Psoas muscle (tissue), 8 donors: ENCODE measurements around the gene LGALS16. TPM values are rescaled to one million over a fixed set of nuclear protein-coding genes. Genes with fewer than 3 reads are reported as not detected.

Experiments used
- ATAC-seq, 4 donors: fragments of 200-7000 bp; cut with Tn5 transposase; one replicate each; pipeline ENCODE4 v1.9.1; 2020; ENCODE audit warnings: moderate library complexity in 3 of 4, mild to moderate bottlenecking in 2 of 4
- DNase-seq, 2 donors: peaks; one replicate each; pipeline ENCODE4 v3.0.0-alpha.2; 2020
- H3K27ac ChIP-seq: fragments of 200-600 bp; one replicate; pipeline ENCODE4 v1.8.0; 2022
- H3K27me3 ChIP-seq, 3 donors: fragments of 200-600 bp in 1 of 3; one replicate each; pipeline versions ENCODE4 v1.6.1 to v1.8.0; 2013 to 2022; ENCODE audit warnings: low read length in 2 of 3, mild to moderate bottlenecking in 2 of 3, moderate library complexity in 1 of 3; ENCODE audit not compliant: insufficient read depth in 3 of 3
- H3K36me3 ChIP-seq, 2 donors: fragments of 200-600 bp in 1 of 2; one replicate each; pipeline versions ENCODE4 v1.6.1 to v1.8.0; 2013 to 2022; ENCODE audit warnings: low read depth in 1 of 2, mild to moderate bottlenecking in 1 of 2, moderate library complexity in 1 of 2; ENCODE audit not compliant: insufficient read depth in 1 of 2
- H3K4me1 ChIP-seq: fragments of 200-600 bp; one replicate; pipeline ENCODE4 v1.8.0; 2022
- H3K4me3 ChIP-seq: fragments of 200-600 bp; one replicate; pipeline ENCODE4 v1.8.0; 2022; ENCODE audit warnings: mild to moderate bottlenecking
- H3K9me3 ChIP-seq: fragments of 200-600 bp; one replicate; pipeline ENCODE4 v1.8.0; 2022
- CTCF ChIP-seq: fragments of 200-600 bp; IDR thresholded peaks from one replicate; pipeline ENCODE4 v1.8.0; 2022; ENCODE audit warnings: antibody characterized with exemption
- WGBS, 3 donors: extraction: QIAGEN DNeasy Blood & Tissue Kit; methylation state at CpG; one replicate each; pipeline versions ENCODE4 v1.1.6 to v1.1.7; 2013; 5-methylcytosine and 5-hydroxymethylcytosine counted together
- intact Hi-C, 2 donors: fragments of 100-400 bp; cut with DNase I; formaldehyde crosslinking; loops; one replicate each; pipeline versions ENCODE4 v1.11.0 to v1.14.2; 2022
- long read RNA-seq, 2 donors: library from polyadenylated mRNA; unstranded; transcript quantifications; one replicate each; pipeline ENCODE4 v2.0.0, GENCODE V29; 2021
- polyA plus RNA-seq, 3 donors: library from polyadenylated mRNA; stranded (reverse); fragments of 200-250 nt; gene quantifications; one replicate each; pipeline ENCODE4 v1.2.3, GENCODE V29; 2013
- total RNA-seq, 4 donors: library from RNA; stranded (reverse); fragmentation: NEBNext Ultra II Directional in 2 of 4; extraction: Animal tissue kit (Norgen Biotek cat#: 25700) in 2 of 4; gene quantifications; one replicate each; pipeline versions ENCODE4 v1.2.1 to v1.2.4, GENCODE V29; 2021 to 2023
- donor health status: healthy with polysubstance abuse.
- donor health status: DM: no; HTN: no; CAD: no; lungs with moderate emphysema.
- donor health status: Bipolar disorder and iron deficiency.
- donor health status: healthy.
- donor health status: DM: yes; HTN: yes; CAD: no.
- donor health status: DM: no; HTN: no; CAD: no.
- donor health status: DM: no; HTN: no; CAD: no.
- donor health status: DM: yes; HTN: yes; CAD: no.

Gene LGALS16
- total RNA-seq, result not detected
- not detected for polyA plus RNA-seq
- long read RNA-seq, donor 1, result 0 reads
- long read RNA-seq, donor 2, result 0 reads

- Histone ChIP-seq H3K27me3 (no peaks in the 10 kb centered on the region), H3K4me3 (no peak within 1 kb of the TSS), H3K9me3 (no peaks in the 10 kb centered on the region), H3K27ac (no peak within 1 kb of the TSS), H3K36me3 (no peaks in the 10 kb centered on the region), H3K4me1 (no peaks in the 10 kb centered on the region)
- intact Hi-C loops, result no loop called here
- ATAC-seq (no peak), DNase-seq (no peak)
- TF ChIP-seq CTCF, result no peak
- 41 to 52% (median 47%) methylated on average over 3 of the region's 3 CpGs for WGBS, 3 donors
These were observed at the start of gene LGALS16 for GRCh38 chr19:39655613-39656012. Gene LGALS16, plus strand, starts transcription at chr19:39655913. Its CDS starts 49 bp downstream, at chr19:39655962.

GRCh38 chr19:39607021-39607420 lies 48.7 kb upstream of the LGALS16 start:
- no peak overlapping the region for H3K27ac ChIP-seq
- DNase-seq (no peak), ATAC-seq (no peak)
- peaks cover 0 to 3% (median 0%) of the 10 kb centered on the region in 3 donors for H3K27me3 ChIP-seq
- intact Hi-C loops, result no loop called here
- 84 to 88% (median 86%) methylated on average over 9 of the region's 9 CpGs for WGBS, 3 donors
- no peaks in the 10 kb centered on the region for H3K9me3 ChIP-seq
- no peak overlapping the region for H3K4me3 ChIP-seq
- H3K4me1 ChIP-seq, result no peaks in the 10 kb centered on the region
- H3K36me3 ChIP-seq, result no peaks in the 10 kb centered on the region
- no peak for TF ChIP-seq CTCF

- no peak overlapping the region for H3K4me3 ChIP-seq
- TF ChIP-seq CTCF, result no peak
- ATAC-seq, result no peak
- H3K36me3 ChIP-seq, result no peaks in the 10 kb centered on the region
- WGBS, 3 donors, result 62 to 67% (median 65%) methylated on average over 6 of the region's 6 CpGs
- no peaks in the 10 kb centered on the region for H3K4me1 ChIP-seq
- H3K27me3 ChIP-seq, result peaks cover 0 to 3% (median 0%) of the 10 kb centered on the region in 3 donors
- H3K9me3 ChIP-seq, result no peaks in the 10 kb centered on the region
- intact Hi-C loops, result no loop called here
- no peak overlapping the region for H3K27ac ChIP-seq
- no peak for DNase-seq
These were observed 48.2 kb upstream of the LGALS16 start for GRCh38 chr19:39607561-39607960.

- intact Hi-C loops, result no loop called here
- no peak for TF ChIP-seq CTCF
- H3K36me3 ChIP-seq, result no peaks in the 10 kb centered on the region
- ATAC-seq, result no peak
- H3K27me3 ChIP-seq, result no peaks in the 10 kb centered on the region
- 49 to 60% (median 56%) methylated on average over 2 of the region's 2 CpGs for WGBS, 3 donors
- no peak for DNase-seq
- no peak overlapping the region for H3K4me3 ChIP-seq
- H3K4me1 ChIP-seq, result no peaks in the 10 kb centered on the region
- no peak overlapping the region for H3K27ac ChIP-seq
- no peaks in the 10 kb centered on the region for H3K9me3 ChIP-seq
These were observed 42.1 kb upstream of the LGALS16 start for GRCh38 chr19:39613597-39613996.

- Histone ChIP-seq H3K36me3 (no peaks in the 10 kb centered on the region), H3K9me3 (no peaks in the 10 kb centered on the region), H3K27me3 (no peaks in the 10 kb centered on the region), H3K4me1 (no peaks in the 10 kb centered on the region), H3K27ac (no peak overlapping the region), H3K4me3 (no peak overlapping the region)
- 29 to 59% (median 40%) methylated on average over 1 of the region's 1 CpG for WGBS, 3 donors
- no peak for TF ChIP-seq CTCF
- ATAC-seq (no peak), DNase-seq (no peak)
- intact Hi-C loops, result no loop called here
These were observed 38.0 kb upstream of the LGALS16 start for GRCh38 chr19:39617745-39618144.
